ENCODE data around the gene RAB26. TPM values are rescaled to one million over a fixed set of nuclear protein-coding genes. Genes with fewer than 3 reads are reported as not detected.

RAB26 gene
- total RNA-seq, 1 experiment from 2014 or later: 1.0 TPM

- intact Hi-C loops (cut with micrococcal nuclease): no loop called here
- H3K4me3 Mint-ChIP-seq (ENCODE audit: unreplicated experiment): peak overlapping the region; percentile 96
- TSS peak; percentile 74 for BruUV-seq (replicated peaks)
- no peak for TF ChIP-seq CTCF (IDR thresholded peaks at IDR 0.05; ENCODE audit: unreplicated experiment)
- DNase-seq (ENCODE audit: unreplicated experiment): peak; percentile 41
- no peaks in the 10 kb centered on the region for H3K9me3 Mint-ChIP-seq (ENCODE audit: unreplicated experiment)
- POLR2A ChIA-PET: interaction anchor here (0.6 to 6.6 kb wide), 54 partner anchors 7 to 1848 kb away, joined by 3 to 72 read pairs (median 6); partner anchors contain the start of genes AMDHD2, BRICD5, CASKIN1 and E4F1
- H3K36me3 Mint-ChIP-seq (ENCODE audit: insufficient read depth, unreplicated experiment): peaks cover 51% of the 10 kb centered on the region
- peak overlapping the region; percentile 82 for H3K27ac Mint-ChIP-seq (ENCODE audit: low read depth, unreplicated experiment)
- H3K27me3 Mint-ChIP-seq (ENCODE audit: insufficient read depth, unreplicated experiment): no peaks in the 10 kb centered on the region
- CTCF ChIA-PET: interaction anchor here (0.5 to 0.9 kb wide), 3 partner anchors 15 to 290 kb away, joined by 3 read pairs; no protein-coding TSS in a partner anchor
- peaks cover 27% of the 10 kb centered on the region for H3K4me1 Mint-ChIP-seq (ENCODE audit: insufficient read depth, unreplicated experiment)
Measured at GRCh38 chr16:2155977-2156848, 7.8 kb downstream of the RAB26 start.

GRCh38 chr16:2156849-2157224, 8.4 kb downstream of the RAB26 start:
- DNase-seq (ENCODE audit: unreplicated experiment): no peak
- peaks cover 48% of the 10 kb centered on the region for H3K36me3 Mint-ChIP-seq (ENCODE audit: insufficient read depth, unreplicated experiment)
- peak overlapping the region; percentile 96 for H3K4me3 Mint-ChIP-seq (ENCODE audit: unreplicated experiment)
- peaks cover 27% of the 10 kb centered on the region for H3K4me1 Mint-ChIP-seq (ENCODE audit: insufficient read depth, unreplicated experiment)
- BruUV-seq (replicated peaks): no TSS peak
- intact Hi-C loops (cut with micrococcal nuclease): no loop called here
- CTCF ChIA-PET: no interaction called here
- POLR2A ChIA-PET: interaction anchor here (0.8 to 2.8 kb wide), 6 partner anchors 10 to 112 kb away, joined by 3 to 34 read pairs (median 10); partner anchors contain the start of genes NTHL1, PGP and TSC2
- H3K27me3 Mint-ChIP-seq (ENCODE audit: insufficient read depth, unreplicated experiment): no peaks in the 10 kb centered on the region
- peak overlapping the region; percentile 82 for H3K27ac Mint-ChIP-seq (ENCODE audit: low read depth, unreplicated experiment)
- H3K9me3 Mint-ChIP-seq (ENCODE audit: unreplicated experiment): no peaks in the 10 kb centered on the region
- TF ChIP-seq CTCF (IDR thresholded peaks at IDR 0.05; ENCODE audit: unreplicated experiment): no peak

- H3K27me3 Mint-ChIP-seq (ENCODE audit: insufficient read depth, unreplicated experiment): no peaks in the 10 kb centered on the region
- H3K36me3 Mint-ChIP-seq (ENCODE audit: insufficient read depth, unreplicated experiment): peaks cover 42% of the 10 kb centered on the region
- H3K4me1 Mint-ChIP-seq (ENCODE audit: insufficient read depth, unreplicated experiment): peaks cover 31% of the 10 kb centered on the region
- H3K4me3 Mint-ChIP-seq (ENCODE audit: unreplicated experiment): peak overlapping the region; percentile 96
- POLR2A ChIA-PET: interaction anchor here (0.6 to 1.2 kb wide), 6 partner anchors 9 to 193 kb away, joined by 3 to 5 read pairs (median 3); partner anchors contain the start of genes ECI1 and RPS2
- no TSS peak for BruUV-seq (replicated peaks)
- DNase-seq (ENCODE audit: unreplicated experiment): no peak
- CTCF ChIA-PET: interaction anchor here (0.6 to 0.7 kb wide), 2 partner anchors 49 to 150 kb away, joined by 3 read pairs; no protein-coding TSS in a partner anchor
- intact Hi-C loops (cut with micrococcal nuclease): no loop called here
- no peaks in the 10 kb centered on the region for H3K9me3 Mint-ChIP-seq (ENCODE audit: unreplicated experiment)
- H3K27ac Mint-ChIP-seq (ENCODE audit: low read depth, unreplicated experiment): peak overlapping the region; percentile 82
- TF ChIP-seq CTCF (IDR thresholded peaks at IDR 0.05; ENCODE audit: unreplicated experiment): no peak
Measured at GRCh38 chr16:2157480-2158261, 9.2 kb downstream of the RAB26 start.

GRCh38 chr16:2158262-2158638, 9.8 kb downstream of the RAB26 start:
- intact Hi-C loops (cut with micrococcal nuclease): no loop called here
- ChIA-PET CTCF (no interaction called here), POLR2A (interaction anchor here (0.6 to 1.2 kb wide), 3 partner anchors 66 to 193 kb away, joined by 3 to 5 read pairs (median 4); partner anchors contain the start of genes ECI1 and RPS2)
- BruUV-seq (replicated peaks): no TSS peak
- no peaks in the 10 kb centered on the region for H3K27me3 Mint-ChIP-seq (ENCODE audit: insufficient read depth, unreplicated experiment)
- peaks cover 35% of the 10 kb centered on the region for H3K4me1 Mint-ChIP-seq (ENCODE audit: insufficient read depth, unreplicated experiment)
- H3K36me3 Mint-ChIP-seq (ENCODE audit: insufficient read depth, unreplicated experiment): peaks cover 38% of the 10 kb centered on the region
- no peak for DNase-seq (ENCODE audit: unreplicated experiment)
- peak overlapping the region; percentile 96 for H3K4me3 Mint-ChIP-seq (ENCODE audit: unreplicated experiment)
- H3K27ac Mint-ChIP-seq (ENCODE audit: low read depth, unreplicated experiment): peak overlapping the region; percentile 82
- no peaks in the 10 kb centered on the region for H3K9me3 Mint-ChIP-seq (ENCODE audit: unreplicated experiment)
- TF ChIP-seq CTCF (IDR thresholded peaks at IDR 0.05; ENCODE audit: unreplicated experiment): no peak

All from MCF 10A (cell line).